ENCODE results near the gene ZBTB24.

ZBTB24 gene

DNA sequence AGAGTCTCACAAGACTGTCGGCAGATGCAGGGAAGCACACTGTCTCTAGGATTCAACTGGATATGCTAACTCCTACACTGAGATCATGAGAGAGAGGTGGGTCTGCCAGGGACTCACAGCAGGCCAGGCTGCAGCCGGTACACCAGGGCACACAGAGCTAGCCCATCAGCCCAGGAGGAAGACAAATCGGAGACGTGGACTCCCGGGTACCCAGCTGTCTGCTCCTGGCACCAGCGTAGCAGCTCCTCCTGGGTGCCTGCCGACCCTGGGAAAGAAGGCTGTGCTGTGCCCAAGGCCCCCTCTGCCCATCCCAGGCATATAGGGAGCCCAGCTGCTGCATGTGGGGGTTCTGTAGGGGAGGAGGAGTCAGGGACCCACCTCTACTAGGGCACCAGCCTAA is 34.4 kb downstream of the ZBTB24 start:
- no peak overlapping the region for H3K4me3 ChIP-seq (ENCODE audit: low read depth, low read length)
- DNase-seq (ENCODE audit: low read depth) = no peak
- no peak for TF ChIP-seq MAX (IDR thresholded peaks at IDR 0.05; ENCODE audit: low read depth, low read length)
- TF ChIP-seq CTCF (IDR thresholded peaks at IDR 0.05; ENCODE audit: low read depth, low read length) = no peak
- no peak for TF ChIP-seq MYC (IDR thresholded peaks at IDR 0.05; ENCODE audit: low read depth, low read length)
- no peak for TF ChIP-seq POLR2A (IDR thresholded peaks at IDR 0.05; ENCODE audit: extremely low read depth, insufficient read length)

DNA sequence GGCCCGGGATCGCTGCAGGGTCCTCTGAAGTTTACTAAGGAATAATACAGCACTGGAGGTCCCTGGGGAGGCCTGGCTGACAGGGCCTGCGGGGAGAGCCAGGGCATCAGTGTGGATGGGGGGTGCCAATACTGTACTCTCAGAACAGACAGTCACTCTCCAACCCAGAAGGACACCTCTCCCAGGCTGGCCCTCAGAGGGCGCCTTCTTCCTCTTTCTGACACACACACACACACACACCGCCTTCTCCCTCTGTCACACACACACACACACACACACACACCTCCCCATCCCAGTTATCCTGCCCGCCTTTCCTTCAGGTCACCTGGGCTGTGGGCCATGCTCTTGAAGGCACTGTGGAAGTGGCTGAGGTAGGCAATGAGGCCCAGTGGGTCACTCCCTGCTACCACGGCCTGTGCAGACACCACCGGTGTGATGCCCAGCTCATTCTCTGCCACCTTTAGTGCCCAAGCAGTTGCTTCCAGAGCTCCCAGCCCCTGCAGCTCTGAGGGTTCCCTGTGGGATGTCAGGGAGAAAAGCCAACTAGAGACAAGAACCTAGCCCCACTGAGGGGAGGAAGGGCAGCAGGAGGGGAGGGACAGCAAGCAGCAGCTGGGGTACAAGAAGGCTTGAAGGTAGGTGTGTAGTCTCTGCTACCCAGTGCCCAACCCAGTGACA is 35.0 kb downstream of the ZBTB24 start:
- TF ChIP-seq POLR2A (IDR thresholded peaks at IDR 0.05; ENCODE audit: extremely low read depth, insufficient read length) (peak; percentile 10), MAX (IDR thresholded peaks at IDR 0.05; ENCODE audit: low read depth, low read length) (no peak), MYC (IDR thresholded peaks at IDR 0.05; ENCODE audit: low read depth, low read length) (no peak), CTCF (IDR thresholded peaks at IDR 0.05; ENCODE audit: low read depth, low read length) (no peak)
- no peak overlapping the region for H3K4me3 ChIP-seq (ENCODE audit: low read depth, low read length)
- peak; percentile 56 for DNase-seq (ENCODE audit: low read depth)

DNA sequence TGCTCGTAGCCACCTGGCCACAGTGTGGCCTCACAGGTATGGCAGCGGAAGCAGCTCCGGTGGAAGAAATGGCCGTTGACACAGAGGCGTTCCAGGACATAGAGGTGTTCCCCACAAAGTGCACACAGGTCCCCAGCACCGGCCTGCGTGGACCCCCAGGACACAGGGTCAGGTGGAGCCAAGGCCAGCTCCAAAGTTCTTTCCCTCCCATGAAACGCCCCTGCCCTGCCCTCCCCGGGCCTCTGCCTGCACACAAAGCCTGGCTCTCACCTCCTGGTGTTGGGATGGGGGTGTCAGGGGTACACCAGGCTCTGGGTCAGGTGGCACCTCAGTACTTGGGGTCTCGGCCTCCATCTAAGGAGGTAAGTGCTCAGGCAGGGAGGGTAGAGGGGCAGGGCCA is 35.9 kb downstream of the ZBTB24 start:
- TF ChIP-seq MYC (IDR thresholded peaks at IDR 0.05; ENCODE audit: low read depth, low read length) (no peak), POLR2A (IDR thresholded peaks at IDR 0.05; ENCODE audit: extremely low read depth, insufficient read length) (no peak), MAX (IDR thresholded peaks at IDR 0.05; ENCODE audit: low read depth, low read length) (no peak), CTCF (IDR thresholded peaks at IDR 0.05; ENCODE audit: low read depth, low read length) (no peak)
- no peak for DNase-seq (ENCODE audit: low read depth)
- no peak overlapping the region for H3K4me3 ChIP-seq (ENCODE audit: low read depth, low read length)

DNA sequence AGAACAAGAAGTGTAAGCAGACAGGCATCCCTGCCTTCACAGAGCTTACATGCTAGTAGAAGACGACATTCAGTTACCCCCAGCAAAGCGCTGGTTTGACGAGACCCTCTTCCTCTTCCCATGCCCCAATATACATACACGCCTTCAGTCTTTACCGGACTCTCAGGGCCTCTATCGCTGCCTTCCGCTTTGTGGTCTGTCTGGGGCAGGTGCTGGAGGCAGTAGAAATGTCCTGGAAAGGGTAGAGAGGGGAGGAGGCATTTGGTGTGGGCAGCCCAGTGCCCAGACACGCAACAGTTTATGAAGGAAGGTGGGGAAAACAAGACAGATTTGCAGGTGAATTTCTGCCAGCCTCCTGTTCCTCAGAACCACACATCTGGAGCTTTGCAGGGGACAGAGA is 36.5 kb downstream of the ZBTB24 start:
- TF ChIP-seq MYC (IDR thresholded peaks at IDR 0.05; ENCODE audit: low read depth, low read length) (no peak), CTCF (IDR thresholded peaks at IDR 0.05; ENCODE audit: low read depth, low read length) (no peak), MAX (IDR thresholded peaks at IDR 0.05; ENCODE audit: low read depth, low read length) (no peak), POLR2A (IDR thresholded peaks at IDR 0.05; ENCODE audit: extremely low read depth, insufficient read length) (no peak)
- no peak for DNase-seq (ENCODE audit: low read depth)
- no peak overlapping the region for H3K4me3 ChIP-seq (ENCODE audit: low read depth, low read length)

GRCh38 chr6:109446072-109446471 is 36.9 kb downstream of the ZBTB24 start:
- TF ChIP-seq MAX (IDR thresholded peaks at IDR 0.05; ENCODE audit: low read depth, low read length) (no peak), MYC (IDR thresholded peaks at IDR 0.05; ENCODE audit: low read depth, low read length) (no peak), CTCF (IDR thresholded peaks at IDR 0.05; ENCODE audit: low read depth, low read length) (no peak), POLR2A (IDR thresholded peaks at IDR 0.05; ENCODE audit: extremely low read depth, insufficient read length) (no peak)
- no peak for DNase-seq (ENCODE audit: low read depth)
- H3K4me3 ChIP-seq (ENCODE audit: low read depth, low read length) = no peak overlapping the region
